PC-3 (cell line): ENCODE data around the gene TSPAN1.

Experiments
- EZH2 ChIP-seq: fragments of 300-600 bp; sonication (generic); IDR thresholded peaks from one replicate; pipeline ENCODE4 v1.6.1; 2017; ENCODE audit warnings: antibody characterized with exemption, mild to moderate bottlenecking, low read length; ENCODE audit not compliant: unreplicated experiment
- TF ChIP-seq, protein P1 (sequence below): fragments of 300-600 bp; sonication (generic); conservative IDR thresholded peaks from 2 replicates; pipeline ENCODE4 v1.5.1; 2017; ENCODE audit warnings: antibody characterized with exemption, low read depth, mild to moderate bottlenecking, low read length

DNA sequence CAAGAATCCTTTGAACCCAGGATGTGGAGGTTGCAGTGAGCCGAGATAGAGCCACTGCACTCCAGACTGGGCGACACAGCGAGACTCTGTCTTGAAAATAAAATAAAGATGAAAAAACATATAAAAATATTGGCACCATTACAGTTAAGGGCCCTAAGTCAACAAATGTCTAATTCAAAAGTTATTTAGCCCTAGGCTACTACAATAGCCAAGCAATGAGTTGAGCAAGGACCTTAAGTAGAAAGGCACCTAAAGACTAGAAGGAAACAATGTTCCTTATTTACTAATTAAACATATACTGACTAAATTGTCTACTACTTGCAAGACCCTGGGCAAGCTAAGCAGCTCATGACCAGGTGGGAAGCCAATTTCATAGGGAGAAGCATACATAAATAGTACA lies 46.5 kb upstream of the TSPAN1 start:
- TF ChIP-seq, protein P1, sequence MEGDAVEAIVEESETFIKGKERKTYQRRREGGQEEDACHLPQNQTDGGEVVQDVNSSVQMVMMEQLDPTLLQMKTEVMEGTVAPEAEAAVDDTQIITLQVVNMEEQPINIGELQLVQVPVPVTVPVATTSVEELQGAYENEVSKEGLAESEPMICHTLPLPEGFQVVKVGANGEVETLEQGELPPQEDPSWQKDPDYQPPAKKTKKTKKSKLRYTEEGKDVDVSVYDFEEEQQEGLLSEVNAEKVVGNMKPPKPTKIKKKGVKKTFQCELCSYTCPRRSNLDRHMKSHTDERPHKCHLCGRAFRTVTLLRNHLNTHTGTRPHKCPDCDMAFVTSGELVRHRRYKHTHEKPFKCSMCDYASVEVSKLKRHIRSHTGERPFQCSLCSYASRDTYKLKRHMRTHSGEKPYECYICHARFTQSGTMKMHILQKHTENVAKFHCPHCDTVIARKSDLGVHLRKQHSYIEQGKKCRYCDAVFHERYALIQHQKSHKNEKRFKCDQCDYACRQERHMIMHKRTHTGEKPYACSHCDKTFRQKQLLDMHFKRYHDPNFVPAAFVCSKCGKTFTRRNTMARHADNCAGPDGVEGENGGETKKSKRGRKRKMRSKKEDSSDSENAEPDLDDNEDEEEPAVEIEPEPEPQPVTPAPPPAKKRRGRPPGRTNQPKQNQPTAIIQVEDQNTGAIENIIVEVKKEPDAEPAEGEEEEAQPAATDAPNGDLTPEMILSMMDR = no peak
- TF ChIP-seq EZH2 = no peak
